ENCODE data around the gene ZNF845.
A peak's percentile ranks its signal among the peaks of the same experiment; 100 is the strongest.
"Not testable (repeated sequence)": the region's sequence is repeated elsewhere in the genome, so short reads cannot be mapped to it uniquely, and the experiment has no call there.

The ZNF845 gene

DNA sequence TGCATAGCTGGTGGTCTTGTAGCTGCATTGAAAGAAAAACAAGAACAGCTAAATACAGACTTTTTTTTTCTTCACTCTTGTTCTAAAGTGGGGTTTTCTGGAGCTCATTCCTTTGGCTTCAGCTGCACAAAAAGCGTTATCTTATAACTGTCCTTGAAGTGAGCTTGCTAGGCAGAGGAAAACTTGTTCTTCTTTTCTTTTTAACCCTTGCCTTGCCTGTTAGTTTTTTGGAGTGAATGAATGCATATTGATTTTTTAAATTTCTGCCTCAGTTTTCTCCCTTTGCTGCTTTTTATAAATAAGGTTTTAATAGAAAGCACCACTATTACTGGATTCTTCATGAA is 62.9 kb downstream of the ZNF845 start:
- no peak overlapping the region for H3K27ac Mint-ChIP-seq
- H3K36me3 Mint-ChIP-seq, result peaks cover 23% of the 10 kb centered on the region
- peaks cover 29% of the 10 kb centered on the region for H3K4me1 Mint-ChIP-seq (ENCODE audit: low read depth)
- H3K4me3 Mint-ChIP-seq, result peak overlapping the region; percentile 91
- H3K27me3 Mint-ChIP-seq, result no peaks in the 10 kb centered on the region
- H3K9me3 Mint-ChIP-seq (ENCODE audit: low read depth), result peaks cover 4% of the 10 kb centered on the region

- not testable (repeated sequence) for H3K27ac Mint-ChIP-seq; H3K4me3 Mint-ChIP-seq; H3K9me3 Mint-ChIP-seq (ENCODE audit: low read depth); H3K27me3 Mint-ChIP-seq
- H3K36me3 Mint-ChIP-seq, result peaks cover 30% of the 10 kb centered on the region
- peaks cover 29% of the 10 kb centered on the region for H3K4me1 Mint-ChIP-seq (ENCODE audit: low read depth)
Measured at GRCh38 chr19:53397918-53398317, 64.4 kb downstream of the ZNF845 start.
